ENCODE data around the gene DAD1.

DNA sequence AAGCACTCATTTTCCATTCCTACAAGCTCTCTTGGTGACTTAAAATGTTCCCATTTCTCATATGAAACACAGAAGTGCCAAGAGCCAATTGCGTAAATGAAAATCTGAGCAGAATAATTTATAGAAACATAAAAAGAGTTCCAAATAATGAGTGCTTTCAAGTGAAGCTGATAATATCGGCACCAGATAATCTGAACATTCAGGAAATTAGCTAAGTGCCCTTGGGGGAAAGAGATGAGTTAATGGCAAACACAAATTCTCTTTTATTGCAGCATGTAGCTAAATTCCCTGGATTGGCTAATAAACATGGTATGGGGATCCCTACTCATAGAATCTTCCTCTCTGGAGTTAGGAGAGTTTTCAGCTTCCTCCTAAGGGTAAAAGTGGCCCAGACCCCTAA is 46.7 kb downstream of the DAD1 start:
- no peak for TF ChIP-seq POLR2A (IDR thresholded peaks at IDR 0.05; ENCODE audit: low read depth, low read length)
- no peak for TF ChIP-seq TAF1 (IDR thresholded peaks at IDR 0.05; ENCODE audit: low read depth, low read length)

Data from GM12891 (cell line).